NB4 (cell line): ENCODE results near the gene KAT6B.

ENCODE experiments used
- CTCF ChIP-seq: IDR thresholded peaks from one replicate; pipeline ENCODE4 v1.5.1; 2012; ENCODE audit warnings: low read depth, low read length
- POLR2A ChIP-seq: IDR thresholded peaks from 2 replicates; pipeline ENCODE4 v1.6.1; 2011; ENCODE audit warnings: mild to moderate bottlenecking; ENCODE audit not compliant: insufficient read length; ENCODE audit errors: extremely low read depth

GRCh38 chr10:74901867-74902450, 75.6 kb downstream of the KAT6B start:
- no peak for TF ChIP-seq CTCF
- no peak for TF ChIP-seq POLR2A
